NCI-H345 (cell line): ENCODE data around the gene CACNA2D2.

Experiments
- DNase-seq: peaks from one replicate; lab custom pipeline; 2025; lab: John Stamatoyannopoulos, UW

The CACNA2D2 gene

GRCh38 chr3:50459785-50460184, 43.6 kb downstream of the CACNA2D2 start:
- DNase-seq = no peak

- DNase-seq = no peak
Observed at GRCh38 chr3:50457988-50458387, 45.4 kb downstream of the CACNA2D2 start.

DNA sequence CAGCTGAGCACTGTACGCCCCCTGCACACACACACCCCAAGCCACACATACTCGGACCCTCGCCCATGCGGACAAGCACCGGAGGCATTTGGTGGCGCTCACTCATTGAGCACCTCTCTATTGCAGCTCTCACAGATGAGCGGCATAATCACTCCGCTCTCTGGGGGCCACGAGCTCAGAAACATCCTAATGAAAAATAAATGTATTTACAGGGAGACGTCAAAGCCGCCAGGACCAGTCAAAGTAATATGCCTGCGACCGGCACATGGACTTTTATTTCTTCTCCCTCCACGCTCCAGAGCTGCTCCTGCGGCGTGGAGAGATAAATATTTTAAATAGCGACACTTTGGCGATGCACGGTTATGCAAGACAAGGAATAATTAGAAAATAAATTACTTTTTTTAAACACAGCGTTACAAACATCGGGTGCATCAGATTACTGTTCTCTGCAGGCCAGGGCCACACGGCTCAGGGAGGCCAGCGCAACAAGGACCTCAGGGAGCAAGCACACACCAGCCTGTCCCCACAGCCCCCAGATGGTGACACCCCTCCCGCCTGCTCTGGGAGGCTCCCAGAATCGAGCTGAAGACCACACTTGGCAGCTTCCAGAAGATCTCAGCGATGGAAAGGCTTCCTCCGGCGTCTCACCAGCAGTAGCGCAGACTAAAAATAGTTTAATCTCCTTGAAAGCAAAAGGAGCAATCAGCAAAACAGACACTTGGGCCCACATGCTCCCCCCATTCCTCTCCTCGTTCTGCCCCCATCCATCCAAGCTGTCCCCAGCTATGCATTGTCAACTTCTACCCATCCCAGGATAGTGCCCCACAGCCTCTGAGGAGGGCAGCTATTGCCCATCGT, 48.0 kb downstream of the CACNA2D2 start:
- DNase-seq = no peak

DNA sequence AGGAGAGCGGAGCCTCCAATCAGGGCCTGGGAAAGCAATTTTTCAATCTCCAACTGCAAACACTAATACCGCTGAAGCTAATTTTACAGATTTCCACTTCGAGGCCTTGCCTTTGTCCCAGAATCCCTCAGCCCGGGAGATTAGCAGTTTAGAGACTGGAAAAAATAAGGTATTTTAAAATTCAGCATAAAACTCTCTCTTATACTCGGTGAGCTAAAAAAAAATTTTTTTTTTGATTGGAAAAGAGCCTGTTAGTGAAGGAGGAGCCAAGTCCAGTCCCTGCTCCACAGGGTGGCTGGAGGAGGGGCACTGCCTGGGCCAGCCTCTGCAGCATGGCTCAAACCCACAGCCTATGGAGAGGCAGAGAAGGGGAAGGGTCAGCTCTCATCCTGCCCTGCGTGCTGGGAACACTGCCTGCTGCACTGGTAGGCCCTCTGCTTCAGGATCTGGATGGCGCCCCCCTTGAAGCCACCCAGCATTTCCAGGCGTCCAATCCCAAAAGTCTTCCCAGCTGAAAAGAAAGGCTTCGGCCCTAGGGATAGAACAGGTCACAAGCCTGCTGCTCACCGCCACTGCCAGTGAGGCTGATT, 48.9 kb downstream of the CACNA2D2 start:
- no peak for DNase-seq

DNA sequence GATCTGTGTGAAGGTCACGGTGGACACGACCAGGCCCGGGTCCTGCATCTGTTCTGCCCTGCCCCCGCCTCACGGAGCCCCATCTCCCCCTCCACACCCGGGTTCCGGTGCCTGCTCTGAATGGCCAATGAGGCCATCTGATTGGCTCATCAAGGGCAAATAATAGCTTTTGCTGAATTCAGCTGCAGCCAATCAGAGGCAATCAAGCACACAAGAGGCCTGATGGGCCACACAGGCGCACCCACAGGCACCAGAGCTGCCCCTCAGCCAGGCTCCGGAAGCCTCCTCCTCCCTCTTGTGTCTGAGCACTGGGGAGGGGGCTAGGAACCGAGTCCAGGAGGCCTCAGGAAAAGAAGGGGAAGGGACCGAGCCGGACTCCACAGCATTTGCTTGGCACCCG, 49.5 kb downstream of the CACNA2D2 start:
- DNase-seq = no peak

- no peak for DNase-seq
Observed at GRCh38 chr3:50450209-50450921, 53.1 kb downstream of the CACNA2D2 start.

GRCh38 chr3:50448752-50449539, 54.5 kb downstream of the CACNA2D2 start:
- DNase-seq = no peak

DNA sequence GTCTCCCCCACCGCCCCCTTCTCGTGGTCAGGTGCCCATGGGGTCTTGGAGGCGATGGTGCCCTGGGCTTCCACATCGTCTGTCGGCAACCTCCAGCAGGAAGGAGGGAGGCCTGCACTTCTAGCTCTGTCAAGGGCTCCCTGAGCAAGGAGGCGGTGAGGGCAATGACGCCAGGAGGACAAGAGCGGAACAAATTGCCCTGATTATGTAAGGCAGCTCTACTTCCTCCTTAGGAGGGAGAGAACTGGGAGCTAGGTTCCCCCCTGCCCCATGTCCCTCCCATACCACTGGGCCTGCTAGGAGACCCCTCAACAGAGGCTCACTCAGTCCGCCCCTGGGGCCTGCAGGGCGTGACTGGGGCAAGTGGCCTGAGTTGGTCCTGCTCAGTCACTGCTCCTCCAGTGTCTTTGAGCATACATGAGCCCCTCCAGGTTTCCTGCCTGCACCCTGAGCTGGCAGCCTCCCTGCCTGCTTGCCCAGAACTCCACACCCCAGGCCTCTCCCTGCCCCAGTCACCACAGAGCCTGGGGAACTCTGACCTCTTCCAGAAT, 56.1 kb downstream of the CACNA2D2 start:
- DNase-seq = no peak

DNA sequence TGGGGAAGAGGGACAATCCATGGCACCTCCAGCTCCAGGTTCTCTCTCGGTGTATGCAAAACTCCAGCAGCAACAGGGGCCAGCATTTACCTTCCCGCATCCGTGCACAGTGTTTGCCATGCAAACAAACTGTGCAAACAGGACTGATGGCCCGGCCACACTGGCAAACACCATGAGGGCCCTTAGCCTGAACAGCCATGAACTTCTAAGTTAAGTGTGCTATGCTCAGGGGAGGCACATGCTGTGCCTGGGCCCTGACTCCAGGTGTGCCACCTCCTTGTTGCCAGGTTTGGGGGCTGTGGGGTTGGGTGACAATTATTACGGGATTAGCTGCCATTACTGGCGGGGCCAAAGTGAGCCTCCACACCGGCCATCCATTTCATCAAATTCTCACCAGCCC, 57.5 kb downstream of the CACNA2D2 start:
- DNase-seq = peak; percentile 84

DNA sequence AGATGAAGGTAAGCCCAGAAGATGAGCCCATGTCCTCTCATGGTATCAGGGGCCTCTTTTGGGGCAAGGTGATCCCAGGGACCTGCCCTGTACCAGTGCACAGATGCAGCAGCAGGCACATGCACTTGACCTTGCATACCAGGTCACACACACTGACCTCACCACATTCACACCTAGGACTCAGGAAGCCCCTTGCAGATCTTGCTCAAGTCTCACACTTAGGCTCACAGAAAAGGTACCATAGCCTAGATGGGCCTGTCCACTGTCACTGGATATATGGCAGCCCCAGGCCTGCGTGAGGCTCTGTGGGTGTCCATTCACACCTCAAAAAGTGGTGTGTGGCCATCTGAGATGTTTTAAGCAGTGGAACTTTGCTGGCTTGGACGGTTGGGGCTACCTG, 58.7 kb downstream of the CACNA2D2 start:
- no peak for DNase-seq

DNA sequence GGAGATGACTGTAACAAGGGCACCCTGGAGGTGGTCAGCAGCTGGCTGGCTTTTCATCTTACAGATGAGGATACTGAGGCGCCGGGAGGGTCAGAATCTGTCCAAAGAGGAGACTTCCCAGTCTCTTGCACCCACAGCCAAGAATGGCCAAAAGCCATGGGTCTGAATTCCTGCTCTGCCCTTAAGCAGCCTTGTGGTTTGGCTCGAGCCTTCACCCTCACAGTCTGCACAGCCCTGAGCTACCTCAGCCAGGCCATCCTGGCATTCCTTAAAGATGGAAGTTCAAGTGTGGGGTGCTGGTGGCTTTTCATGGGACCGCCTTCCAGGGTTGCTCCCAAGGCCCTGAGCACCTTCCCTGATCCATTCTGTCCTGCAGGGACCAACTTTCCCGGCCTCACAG, 59.2 kb downstream of the CACNA2D2 start:
- DNase-seq = no peak

DNA sequence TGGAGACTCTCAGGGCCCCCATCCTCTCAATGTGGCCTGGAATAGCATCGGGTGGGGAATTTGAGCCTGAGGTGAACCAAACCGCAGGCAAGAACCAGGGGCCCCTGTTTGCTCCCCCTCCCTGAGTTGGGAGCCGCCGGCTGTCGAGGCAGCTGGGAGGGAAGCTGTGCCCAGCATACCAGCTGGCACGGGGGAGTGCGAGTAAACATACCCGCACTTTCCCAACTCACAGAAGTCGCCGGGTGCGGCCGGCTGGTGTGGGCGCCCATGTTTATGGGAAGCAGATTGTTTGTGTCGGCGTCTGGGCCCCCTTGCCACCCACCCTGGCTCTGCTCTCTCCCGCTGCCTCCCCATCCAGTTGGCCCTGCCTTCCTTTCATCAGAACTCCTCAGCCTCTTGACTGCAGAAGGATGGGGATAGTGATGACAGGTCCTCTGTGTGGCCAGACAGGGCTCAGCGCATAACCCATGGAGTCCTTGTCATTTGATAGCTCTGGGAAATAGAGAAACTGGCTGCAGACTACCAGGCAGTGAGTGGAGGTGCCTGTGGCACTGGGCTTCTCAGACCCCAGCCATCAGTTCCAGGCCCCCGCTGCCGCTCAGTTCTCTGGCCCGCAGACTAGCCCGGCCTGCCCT, 60.4 kb downstream of the CACNA2D2 start:
- no peak for DNase-seq

- DNase-seq = no peak
Observed at GRCh38 chr3:50441424-50442217, 61.8 kb downstream of the CACNA2D2 start.

DNA sequence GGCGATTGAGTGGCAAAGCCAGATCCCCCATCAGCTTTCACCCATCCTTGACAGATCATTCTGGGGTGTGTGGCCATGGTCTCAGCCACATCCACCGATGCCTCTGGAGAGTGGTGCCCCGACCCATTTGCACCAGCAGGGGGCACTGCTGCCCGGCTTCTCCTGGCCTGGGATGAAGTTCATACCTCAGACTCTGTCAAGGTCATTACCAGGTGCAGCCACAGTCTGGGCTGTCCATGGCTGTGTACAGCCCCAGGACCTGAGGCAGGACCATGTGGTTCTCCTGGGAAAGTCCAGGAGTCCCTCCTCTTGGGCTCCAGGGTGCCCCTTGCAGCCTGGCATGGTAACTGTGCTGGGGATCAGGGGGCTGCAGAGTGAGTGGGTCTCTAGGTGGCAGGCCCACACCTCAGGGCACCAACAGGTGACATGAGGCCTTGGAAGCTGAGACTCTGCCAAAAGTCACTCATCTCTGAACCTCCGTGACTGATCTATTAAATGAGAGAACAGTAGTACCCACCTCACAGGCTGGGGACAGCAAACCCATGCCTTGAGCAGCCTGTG, 67.2 kb downstream of the CACNA2D2 start:
- DNase-seq = peak; percentile 9

GRCh38 chr3:50435371-50436113, 67.9 kb downstream of the CACNA2D2 start:
- no peak for DNase-seq

GRCh38 chr3:50433954-50434353, 69.5 kb downstream of the CACNA2D2 start:
- no peak for DNase-seq

DNA sequence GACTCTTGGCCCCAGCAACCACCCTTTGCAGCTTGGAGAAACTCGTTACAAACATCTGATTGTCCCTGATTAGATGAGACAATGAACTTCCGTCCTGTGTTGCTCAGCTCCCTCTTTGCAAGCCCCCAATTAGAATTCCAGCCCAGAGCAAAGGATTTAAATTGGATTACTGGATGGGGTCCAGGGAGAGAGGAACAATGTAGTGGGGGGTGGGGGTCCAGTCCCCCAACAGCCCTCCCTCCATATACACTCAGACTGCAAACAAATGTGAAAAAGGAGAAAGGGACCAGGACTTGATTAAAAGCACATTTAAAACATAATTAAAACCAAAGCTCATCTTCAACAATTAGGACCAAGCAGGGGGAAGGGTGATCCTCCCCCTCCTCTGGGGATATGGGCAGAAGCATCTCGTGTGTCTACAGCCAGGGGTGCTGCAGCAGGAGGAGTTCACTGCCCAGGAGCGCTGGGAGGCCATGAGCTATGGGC, 72.4 kb downstream of the CACNA2D2 start:
- no peak for DNase-seq

DNA sequence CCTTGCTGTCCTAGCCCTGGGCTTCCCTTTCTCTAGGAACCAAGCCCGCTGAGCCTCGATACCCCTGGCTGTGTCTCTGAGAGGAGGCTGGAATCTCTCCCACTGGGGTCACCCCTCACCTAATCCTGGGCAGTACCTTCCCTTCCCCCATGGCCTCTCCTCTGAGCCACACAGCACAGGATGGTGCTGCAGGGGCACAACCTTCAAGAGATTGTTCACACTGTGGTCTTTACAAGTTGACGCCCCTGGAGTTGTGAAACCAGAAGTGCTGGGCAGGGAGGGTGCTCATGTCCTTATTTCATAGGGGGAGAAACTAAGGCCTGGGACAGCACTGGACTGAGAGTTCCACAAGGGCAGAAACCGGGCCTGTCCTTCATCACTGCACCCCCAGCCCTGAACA, 73.2 kb downstream of the CACNA2D2 start:
- no peak for DNase-seq

DNA sequence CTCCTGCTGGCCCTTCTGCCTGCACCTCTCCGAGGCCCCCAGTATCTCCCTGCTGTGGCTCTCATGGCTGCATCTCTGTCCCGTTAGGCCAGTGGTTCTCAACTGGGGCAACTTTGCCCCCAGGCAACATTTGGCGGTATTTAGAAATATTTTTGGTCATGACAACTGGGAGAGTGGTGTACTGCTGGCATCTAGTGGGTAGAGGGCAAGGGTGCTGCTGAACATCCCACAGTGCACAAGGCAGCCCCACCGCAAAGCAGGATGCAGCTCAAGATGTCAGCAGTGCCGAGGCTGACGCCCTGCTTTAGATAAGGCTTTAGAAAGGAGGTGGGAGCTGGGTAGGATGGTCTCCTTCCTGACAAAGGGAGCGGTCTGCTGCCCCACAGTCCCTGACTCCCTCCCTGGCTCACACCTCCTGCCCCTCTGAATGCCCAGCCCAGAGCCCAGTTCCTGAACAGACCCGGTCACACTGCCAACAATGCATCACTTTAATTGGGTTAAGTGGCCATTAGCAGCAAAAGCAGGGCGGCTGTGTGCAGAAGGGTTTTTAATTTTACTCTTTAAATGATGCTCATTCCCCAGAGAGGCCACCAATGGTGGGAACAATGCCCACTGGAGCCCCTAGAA, 75.3 kb downstream of the CACNA2D2 start:
- no peak for DNase-seq
